ENCODE results near the gene HIF1AN. TPM values are rescaled to one million over a fixed set of nuclear protein-coding genes. Genes with fewer than 3 reads are reported as not detected.

HIF1AN gene
- total RNA-seq, 1 experiment from 2014 or later: 83.1 TPM

GRCh38 chr10:100567249-100567648 lies 31.5 kb downstream of the HIF1AN start:
- BruUV-seq (replicated peaks): no TSS peak
- H3K27me3 ChIP-seq (ENCODE audit: control insufficient read depth, insufficient read depth, low read length): no peaks in the 10 kb centered on the region; the same call in 1 of the 2 replicates
- no peaks in the 10 kb centered on the region for H3K4me1 ChIP-seq (ENCODE audit: control insufficient read depth, insufficient read depth, low read length)
- no peak for DNase-seq (ENCODE audit: low read depth, low spot score)
- H3K4me3 ChIP-seq (ENCODE audit: low read depth in 2 of 2, low read length in 2 of 2): no peak overlapping the region
- H3K9me3 ChIP-seq (ENCODE audit: control insufficient read depth, insufficient read depth, low read depth, low read length): no peaks in the 10 kb centered on the region
- in situ Hi-C loops (cut with HindIII; ENCODE audit: low pct_unique_long_range_greater_than_20kb, low sequenced_read_pairs) (no loop called here), intact Hi-C loops (cut with micrococcal nuclease; ENCODE audit: unreplicated experiment) (no loop called here)
- POLR2A ChIA-PET: no interaction called here
- CTCF ChIA-PET: interaction anchor here (1.4 kb wide), 1 partner anchor 176 kb away, joined by 4 read pairs; no protein-coding TSS in a partner anchor
- no peak for ATAC-seq
- TF ChIP-seq REST (IDR thresholded peaks at IDR 0.05; ENCODE audit: insufficient read depth in 1 of 2, low read depth in 2 of 2, low read length in 1 of 2): no peak
- no peak for TF ChIP-seq POLR2AphosphoS5 (IDR thresholded peaks at IDR 0.05; ENCODE audit: low read depth, low read length)
- TF ChIP-seq SIN3A (IDR thresholded peaks at IDR 0.05; ENCODE audit: borderline replicate concordance, insufficient read depth, low read depth, low read length): no peak
- no peak for TF ChIP-seq TCF7L2 (IDR thresholded peaks at IDR 0.05; ENCODE audit: low read depth, low read length)
- TF ChIP-seq CTCF (IDR thresholded peaks at IDR 0.05): no peak
- no peaks in the 10 kb centered on the region for H3K36me3 ChIP-seq (ENCODE audit: control insufficient read depth, insufficient read depth, low read length)
- H3K27ac ChIP-seq (ENCODE audit: low read length): no peak overlapping the region

GRCh38 chr10:100567826-100568225 lies 32.1 kb downstream of the HIF1AN start:
- Histone ChIP-seq H3K4me3 (ENCODE audit: low read depth in 2 of 2, low read length in 2 of 2) (no peak overlapping the region), H3K27ac (ENCODE audit: low read length) (no peak overlapping the region), H3K4me1 (ENCODE audit: control insufficient read depth, insufficient read depth, low read length) (no peaks in the 10 kb centered on the region), H3K36me3 (ENCODE audit: control insufficient read depth, insufficient read depth, low read length) (no peaks in the 10 kb centered on the region), H3K27me3 (ENCODE audit: control insufficient read depth, insufficient read depth, low read length) (no peaks in the 10 kb centered on the region; the same call in 1 of the 2 replicates), H3K9me3 (ENCODE audit: control insufficient read depth, insufficient read depth, low read depth, low read length) (no peaks in the 10 kb centered on the region)
- DNase-seq (ENCODE audit: low read depth, low spot score) (no peak), ATAC-seq (no peak)
- intact Hi-C loops (cut with micrococcal nuclease; ENCODE audit: unreplicated experiment) (no loop called here), in situ Hi-C loops (cut with HindIII; ENCODE audit: low pct_unique_long_range_greater_than_20kb, low sequenced_read_pairs) (no loop called here)
- no TSS peak for BruUV-seq (replicated peaks)
- ChIA-PET POLR2A (interaction anchor here (0.6 kb wide), 1 partner anchor 178 kb away, joined by 3 read pairs; the partner anchor contains the start of gene PAX2), CTCF (interaction anchor here (1.4 to 1.8 kb wide), 2 partner anchors 176 to 311 kb away, joined by 4 read pairs; no protein-coding TSS in a partner anchor)
- TF ChIP-seq POLR2AphosphoS5 (IDR thresholded peaks at IDR 0.05; ENCODE audit: low read depth, low read length) (no peak), CTCF (IDR thresholded peaks at IDR 0.05) (no peak), REST (IDR thresholded peaks at IDR 0.05; ENCODE audit: insufficient read depth in 1 of 2, low read depth in 2 of 2, low read length in 1 of 2) (no peak), SIN3A (IDR thresholded peaks at IDR 0.05; ENCODE audit: borderline replicate concordance, insufficient read depth, low read depth, low read length) (no peak), TCF7L2 (IDR thresholded peaks at IDR 0.05; ENCODE audit: low read depth, low read length) (no peak)

Measured in Panc1 (cell line).